A549 (cell line): ENCODE measurements around the gene SDS. TPM values are rescaled to one million over a fixed set of nuclear protein-coding genes. Genes with fewer than 3 reads are reported as not detected.

Experiments
- ATAC-seq, 2 experiments: fragments of 200-7000 bp in 1 of 2; fragments of >200 bp in 1 of 2; cut with Nextera tagmentation in 1 of 2; cut with Tn5 transposase in 1 of 2; 3 replicates each; pipeline versions ENCODE4 v1.8.0 to v1.9.1; 2018 to 2020; ENCODE audit warnings: mild to moderate bottlenecking in 1 of 2, moderate library complexity in 1 of 2
- CTCF ChIA-PET: fragments of 300-600 bp; sonication (Branson Sonifier 250); formaldehyde crosslinking; extraction: SDS; loops from one replicate; lab custom pipeline; 2021; ENCODE audit warnings: antibody characterized with exemption, inconsistent platforms; lab: Yijun Ruan, JAX
- POLR2A ChIA-PET: fragments of 350-600 bp; formaldehyde crosslinking; extraction: SDS; loops from one replicate; lab custom pipeline; 2021; ENCODE audit warnings: antibody characterized with exemption, inconsistent platforms; lab: Yijun Ruan, JAX
- DNase-seq, 2 experiments: peaks; one replicate each; pipeline versions ENCODE4 v3.0.0 to v3.0.0-alpha.2; 2011 to 2016; ENCODE audit warnings: low read depth in 1 of 2, low spot score in 1 of 2
- FAIRE-seq: peaks from 2 replicates; lab custom pipeline; 2011; peaks lifted over from hg19 to GRCh38; lab: Jason Lieb, UNC
- H3K27ac ChIP-seq, 2 experiments: fragments of >200 bp; sonication (Bioruptor Twin); formaldehyde crosslinking; 3 replicates each; pipeline ENCODE4 v1.5.1; 2016 to 2017
- H3K4me1 ChIP-seq: fragments of >200 bp; sonication (Bioruptor Twin); formaldehyde crosslinking; 3 replicates; pipeline ENCODE4 v1.6.1; 2016
- H3K4me2 ChIP-seq: fragments of >200 bp; sonication (Bioruptor Twin); formaldehyde crosslinking; 3 replicates; pipeline ENCODE4 v1.6.1; 2016
- H3K4me3 ChIP-seq: fragments of >200 bp; sonication (Bioruptor Twin); formaldehyde crosslinking; 3 replicates; pipeline ENCODE4 v1.5.1; 2016
- H3K9me3 ChIP-seq: fragments of >200 bp; sonication (Bioruptor Twin); formaldehyde crosslinking; 3 replicates; pipeline ENCODE4 v1.6.1; 2016
- CBX2 ChIP-seq: fragments of 200-600 bp; sonication (generic); IDR thresholded peaks from 2 replicates; pipeline ENCODE4 v1.6.1; 2016; ENCODE audit warnings: low read depth, mild to moderate bottlenecking, borderline replicate concordance
- CHD2 ChIP-seq: fragments of 150-350 bp; IDR thresholded peaks from 2 replicates; pipeline ENCODE4 v1.6.1; 2014; ENCODE audit warnings: low read length; ENCODE audit not compliant: partially characterized antibody
- EHMT2 ChIP-seq: fragments of 200-600 bp; sonication (generic); IDR thresholded peaks from 2 replicates; pipeline ENCODE4 v1.6.1; 2016; ENCODE audit warnings: antibody characterized with exemption, low read depth, mild to moderate bottlenecking, moderate library complexity
- ELK1 ChIP-seq: fragments of 150-350 bp; IDR thresholded peaks from 2 replicates; pipeline ENCODE4 v1.6.1; 2014; ENCODE audit warnings: low read depth, mild to moderate bottlenecking, low read length
- GATA3 ChIP-seq: IDR thresholded peaks from 2 replicates; pipeline ENCODE4 v1.6.1; 2012; ENCODE audit warnings: borderline replicate concordance
- HDAC2 ChIP-seq: fragments of 200-600 bp; sonication (generic); IDR thresholded peaks from 2 replicates; pipeline ENCODE4 v1.6.1; 2016
- HOXA7 ChIP-seq: fragments of 250-450 bp; sonication (Bioruptor Pico); IDR thresholded peaks from 2 replicates; pipeline ENCODE4 v1.5.0; 2020; ENCODE audit warnings: mild to moderate bottlenecking, moderate library complexity
- KDM1A ChIP-seq: fragments of 200-600 bp; sonication (generic); IDR thresholded peaks from 2 replicates; pipeline ENCODE4 v1.6.1; 2016; ENCODE audit warnings: low read depth, mild to moderate bottlenecking
- MAX ChIP-seq: IDR thresholded peaks from 2 replicates; pipeline ENCODE4 v1.6.1; 2012
- NFE2L2 ChIP-seq: fragments of 150-350 bp; conservative IDR thresholded peaks from 2 replicates; pipeline ENCODE4 v1.6.1; 2014; ENCODE audit warnings: low read length
- NR3C1 ChIP-seq: fragments of >200 bp; sonication (Bioruptor Twin); formaldehyde crosslinking; IDR thresholded peaks from 3 replicates; pipeline ENCODE4 v1.6.1; 2017
- PHF8 ChIP-seq: fragments of 200-600 bp; sonication (generic); IDR thresholded peaks from 2 replicates; pipeline ENCODE4 v1.6.1; 2016; ENCODE audit warnings: low read depth, mild to moderate bottlenecking, antibody characterized with exemption, moderate library complexity, borderline replicate concordance
- POLR2A ChIP-seq: IDR thresholded peaks from 2 replicates; pipeline ENCODE4 v1.6.1; 2012; ENCODE audit warnings: mild to moderate bottlenecking, low read length
- RFX5 ChIP-seq: fragments of 450-650 bp; IDR thresholded peaks from 2 replicates; pipeline ENCODE4 v1.7.1; 2014; ENCODE audit warnings: antibody characterized with exemption, mild to moderate bottlenecking, moderate library complexity
- RNF2 ChIP-seq: fragments of 200-600 bp; sonication (generic); IDR thresholded peaks from 2 replicates; pipeline ENCODE4 v1.6.1; 2016; ENCODE audit warnings: low read depth, mild to moderate bottlenecking, antibody characterized with exemption, moderate library complexity, borderline replicate concordance
- SREBF2 ChIP-seq: fragments of 450-650 bp; IDR thresholded peaks from 2 replicates; pipeline ENCODE4 v1.6.1; 2014; ENCODE audit warnings: mild to moderate bottlenecking, moderate library complexity
- ZC3H11A ChIP-seq: fragments of 450-650 bp; IDR thresholded peaks from 2 replicates; pipeline ENCODE4 v1.6.1; 2014; ENCODE audit warnings: antibody characterized with exemption, mild to moderate bottlenecking
- ZFP36 ChIP-seq: fragments of 450-650 bp; IDR thresholded peaks from 2 replicates; pipeline ENCODE4 v1.6.1; 2014; ENCODE audit warnings: borderline replicate concordance; ENCODE audit not compliant: partially characterized antibody
- WGBS: methylation state at CpG from one replicate; pipeline ENCODE4 v1.1.6; 2017; ENCODE audit errors: missing lambda C conversion rate; 5-methylcytosine and 5-hydroxymethylcytosine counted together
- polyA plus RNA-seq, 4 experiments: library from polyadenylated mRNA; depleted of rRNA in 3 of 4; stranded (reverse); fragments of >200 nt; fragmentation: RNase III in 1 of 4; extraction: RNeasy Plus Mini Kit Qiagen cat#74134 plus additional on column Dnase treatment in 1 of 4; gene quantifications; 2 replicates in 3 of 4; 3 replicates in 1 of 4; pipeline ENCODE4 v1.2.3, GENCODE V29; 2011 to 2017
- TF ChIP-seq, protein P1 (sequence below): fragments of 450-650 bp; IDR thresholded peaks from 2 replicates; pipeline ENCODE4 v1.6.1; 2014; ENCODE audit warnings: antibody characterized with exemption
- TF ChIP-seq, protein P2 (sequence below): fragments of >200 bp; sonication (Bioruptor Twin); formaldehyde crosslinking; IDR thresholded peaks from 2 replicates; pipeline ENCODE4 v1.6.1; 2016
- TF ChIP-seq, protein P3 (sequence below): fragments of >200 bp; sonication (Bioruptor Twin); formaldehyde crosslinking; IDR thresholded peaks from 3 replicates; pipeline ENCODE4 v1.5.1; 2016

SDS gene
- polyA plus RNA-seq, 2 of the 4 experiments (the other 2 are of a cell fraction): 3.9 to 7.3 TPM

DNA sequence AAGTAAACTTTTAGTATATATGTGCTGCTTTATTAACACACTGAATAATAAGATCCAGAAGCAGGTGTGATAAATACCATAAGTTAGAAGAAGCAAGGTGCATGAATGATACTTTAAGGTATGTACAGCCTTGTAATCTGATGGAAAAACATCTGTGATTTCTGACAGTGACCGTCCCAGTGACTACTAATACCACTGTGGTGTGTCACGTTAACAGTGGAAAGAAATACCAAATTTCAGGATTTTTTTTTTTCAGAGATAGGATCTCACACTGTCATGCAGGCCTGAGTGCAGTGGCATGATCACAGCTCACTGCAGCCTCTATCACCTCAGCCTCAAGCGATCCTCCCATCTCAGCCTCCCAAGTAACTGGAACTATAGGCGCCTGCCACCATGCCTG is 21.5 kb downstream of the SDS start:
- DNase-seq (no peak), FAIRE-seq (no peak), ATAC-seq (no peak)
- Histone ChIP-seq H3K4me2 (no peak overlapping the region), H3K4me1 (no peaks in the 10 kb centered on the region), H3K9me3 (no peaks in the 10 kb centered on the region), H3K27ac (no peak overlapping the region), H3K4me3 (no peak overlapping the region)
- ChIA-PET POLR2A (no interaction called here), CTCF (interaction anchor here (0.8 kb wide), 1 partner anchor 43 kb away, joined by 3 read pairs; no protein-coding TSS in a partner anchor)
- TF ChIP-seq GATA3: no peak
- TF ChIP-seq PHF8: no peak
- no peak for TF ChIP-seq CHD2
- TF ChIP-seq KDM1A: no peak
- TF ChIP-seq ELK1: no peak
- TF ChIP-seq, protein P1, sequence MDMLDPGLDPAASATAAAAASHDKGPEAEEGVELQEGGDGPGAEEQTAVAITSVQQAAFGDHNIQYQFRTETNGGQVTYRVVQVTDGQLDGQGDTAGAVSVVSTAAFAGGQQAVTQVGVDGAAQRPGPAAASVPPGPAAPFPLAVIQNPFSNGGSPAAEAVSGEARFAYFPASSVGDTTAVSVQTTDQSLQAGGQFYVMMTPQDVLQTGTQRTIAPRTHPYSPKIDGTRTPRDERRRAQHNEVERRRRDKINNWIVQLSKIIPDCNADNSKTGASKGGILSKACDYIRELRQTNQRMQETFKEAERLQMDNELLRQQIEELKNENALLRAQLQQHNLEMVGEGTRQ: no peak
- TF ChIP-seq MAX: no peak
- TF ChIP-seq ZC3H11A: no peak
- TF ChIP-seq NFE2L2: no peak
- TF ChIP-seq, protein P2, sequence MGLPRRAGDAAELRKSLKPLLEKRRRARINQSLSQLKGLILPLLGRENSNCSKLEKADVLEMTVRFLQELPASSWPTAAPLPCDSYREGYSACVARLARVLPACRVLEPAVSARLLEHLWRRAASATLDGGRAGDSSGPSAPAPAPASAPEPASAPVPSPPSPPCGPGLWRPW: no peak
- no peak for TF ChIP-seq HOXA7 (CRISPR knock-in tag)
- no peak for TF ChIP-seq SREBF2
- no peak for TF ChIP-seq CBX2
- TF ChIP-seq RFX5: no peak
- 91% methylated on average over 4 of the region's 4 CpGs for WGBS

DNA sequence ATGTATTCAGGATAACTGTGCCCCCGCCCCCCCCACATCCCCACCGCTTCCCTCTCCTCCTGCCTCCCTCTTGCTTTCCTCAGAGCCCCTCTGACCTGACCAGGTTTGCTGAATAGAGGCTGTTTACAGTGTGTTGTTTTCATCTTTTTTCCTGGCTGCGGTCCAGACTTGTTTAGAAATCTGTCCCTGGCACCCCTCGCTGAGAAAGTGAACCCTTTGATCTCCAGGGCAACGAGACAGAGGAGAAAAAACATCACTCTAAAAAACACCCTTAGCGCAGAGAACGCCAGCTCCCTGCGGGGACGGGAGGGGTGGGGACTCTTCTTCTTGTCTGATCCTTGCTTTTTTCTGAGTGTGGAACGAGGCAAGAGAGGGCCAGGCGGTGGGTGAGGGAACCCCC is 22.5 kb downstream of the SDS start:
- Histone ChIP-seq H3K4me2 (no peak overlapping the region), H3K4me1 (no peaks in the 10 kb centered on the region), H3K9me3 (no peaks in the 10 kb centered on the region), H3K27ac (no peak overlapping the region), H3K4me3 (no peak overlapping the region)
- DNase-seq (no peak), ATAC-seq (no peak), FAIRE-seq (no peak)
- TF ChIP-seq ZFP36 (no peak), RNF2 (no peak), ELK1 (no peak), SREBF2 (no peak), POLR2A (no peak), EHMT2 (no peak), HDAC2 (no peak), PHF8 (no peak), NR3C1 (no peak)
- TF ChIP-seq, protein P3, sequence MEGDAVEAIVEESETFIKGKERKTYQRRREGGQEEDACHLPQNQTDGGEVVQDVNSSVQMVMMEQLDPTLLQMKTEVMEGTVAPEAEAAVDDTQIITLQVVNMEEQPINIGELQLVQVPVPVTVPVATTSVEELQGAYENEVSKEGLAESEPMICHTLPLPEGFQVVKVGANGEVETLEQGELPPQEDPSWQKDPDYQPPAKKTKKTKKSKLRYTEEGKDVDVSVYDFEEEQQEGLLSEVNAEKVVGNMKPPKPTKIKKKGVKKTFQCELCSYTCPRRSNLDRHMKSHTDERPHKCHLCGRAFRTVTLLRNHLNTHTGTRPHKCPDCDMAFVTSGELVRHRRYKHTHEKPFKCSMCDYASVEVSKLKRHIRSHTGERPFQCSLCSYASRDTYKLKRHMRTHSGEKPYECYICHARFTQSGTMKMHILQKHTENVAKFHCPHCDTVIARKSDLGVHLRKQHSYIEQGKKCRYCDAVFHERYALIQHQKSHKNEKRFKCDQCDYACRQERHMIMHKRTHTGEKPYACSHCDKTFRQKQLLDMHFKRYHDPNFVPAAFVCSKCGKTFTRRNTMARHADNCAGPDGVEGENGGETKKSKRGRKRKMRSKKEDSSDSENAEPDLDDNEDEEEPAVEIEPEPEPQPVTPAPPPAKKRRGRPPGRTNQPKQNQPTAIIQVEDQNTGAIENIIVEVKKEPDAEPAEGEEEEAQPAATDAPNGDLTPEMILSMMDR: no peak
- CTCF ChIA-PET: interaction anchor here (0.7 kb wide), 1 partner anchor 56 kb away, joined by 3 read pairs; no protein-coding TSS in a partner anchor
- WGBS: 93% methylated on average over 10 of the region's 11 CpGs
- POLR2A ChIA-PET: no interaction called here
